ENCODE results near the gene CLCA1. TPM values are rescaled to one million over a fixed set of nuclear protein-coding genes. Genes with fewer than 3 reads are reported as not detected.
A peak's percentile ranks its signal among the peaks of the same experiment; 100 is the strongest.

The CLCA1 gene
- total RNA-seq, 3 donors from 2014 or later, result under 0.01 TPM; not detected in 2

- TF ChIP-seq CTCF (IDR thresholded peaks at IDR 0.05) (no peak), POLR2A (IDR thresholded peaks at IDR 0.05) (no peak), POLR2AphosphoS5 (IDR thresholded peaks at IDR 0.05) (no peak)
- Histone ChIP-seq H3K36me3 (no peaks in the 10 kb centered on the region), H3K4me1 (no peaks in the 10 kb centered on the region), H3K27me3 (no peaks in the 10 kb centered on the region), H3K27ac (no peak overlapping the region), H3K4me3 (no peak overlapping the region), H3K9me3 (no peaks in the 10 kb centered on the region)
- intact Hi-C loops (cut with DNase I; ENCODE audit: low total_unique reads), result no loop called here
- DNase-seq (ENCODE audit: low spot score in 2 of 2), result no peak
These were observed 2.1 kb downstream of the CLCA1 start for GRCh38 chr1:86470859-86471258.

GRCh38 chr1:86471291-86471690 lies 2.6 kb downstream of the CLCA1 start:
- no peaks in the 10 kb centered on the region for H3K4me1 ChIP-seq
- H3K9me3 ChIP-seq, result no peaks in the 10 kb centered on the region
- intact Hi-C loops (cut with DNase I; ENCODE audit: low total_unique reads), result no loop called here
- DNase-seq (ENCODE audit: low spot score in 2 of 2), result no peak
- H3K36me3 ChIP-seq, result no peaks in the 10 kb centered on the region
- no peak overlapping the region for H3K4me3 ChIP-seq
- H3K27ac ChIP-seq, result no peak overlapping the region
- no peak for TF ChIP-seq CTCF (IDR thresholded peaks at IDR 0.05)
- TF ChIP-seq POLR2A (IDR thresholded peaks at IDR 0.05), result no peak
- no peak for TF ChIP-seq POLR2AphosphoS5 (IDR thresholded peaks at IDR 0.05)
- H3K27me3 ChIP-seq, result no peaks in the 10 kb centered on the region

GRCh38 chr1:86472152-86472551 lies 3.4 kb downstream of the CLCA1 start:
- Histone ChIP-seq H3K27me3 (no peaks in the 10 kb centered on the region), H3K4me1 (no peaks in the 10 kb centered on the region)

GRCh38 chr1:86472767-86473166 lies 4.0 kb downstream of the CLCA1 start:
- DNase-seq (ENCODE audit: low spot score in 2 of 2), result no peak
- no peaks in the 10 kb centered on the region for H3K4me1 ChIP-seq
- H3K36me3 ChIP-seq, result no peaks in the 10 kb centered on the region
- H3K9me3 ChIP-seq, result no peaks in the 10 kb centered on the region
- intact Hi-C loops (cut with DNase I; ENCODE audit: low total_unique reads), result no loop called here
- TF ChIP-seq POLR2AphosphoS5 (IDR thresholded peaks at IDR 0.05) (no peak), POLR2A (IDR thresholded peaks at IDR 0.05) (no peak), CTCF (IDR thresholded peaks at IDR 0.05) (no peak)
- no peak overlapping the region for H3K4me3 ChIP-seq
- H3K27me3 ChIP-seq, result no peaks in the 10 kb centered on the region
- no peak overlapping the region for H3K27ac ChIP-seq

More at GRCh38 chr1:86472152-86472551, 3.4 kb downstream of the CLCA1 start:
- TF ChIP-seq POLR2AphosphoS5 (IDR thresholded peaks at IDR 0.05) (no peak), POLR2A (IDR thresholded peaks at IDR 0.05) (no peak), CTCF (IDR thresholded peaks at IDR 0.05) (no peak)
- H3K4me3 ChIP-seq, result no peak overlapping the region
- no peak for DNase-seq (ENCODE audit: low spot score in 2 of 2)
- no peak overlapping the region for H3K27ac ChIP-seq
- no peaks in the 10 kb centered on the region for H3K9me3 ChIP-seq
- H3K36me3 ChIP-seq, result no peaks in the 10 kb centered on the region
- intact Hi-C loops (cut with DNase I; ENCODE audit: low total_unique reads), result no loop called here

- Histone ChIP-seq H3K27me3 (no peaks in the 10 kb centered on the region), H3K27ac (peak overlapping the region in 1 of 2 donors; percentile 21), H3K9me3 (no peaks in the 10 kb centered on the region), H3K4me3 (no peak overlapping the region), H3K4me1 (no peaks in the 10 kb centered on the region), H3K36me3 (no peaks in the 10 kb centered on the region)
- TF ChIP-seq POLR2A (IDR thresholded peaks at IDR 0.05) (no peak), POLR2AphosphoS5 (IDR thresholded peaks at IDR 0.05) (no peak), CTCF (IDR thresholded peaks at IDR 0.05) (no peak)
- DNase-seq (ENCODE audit: low spot score in 2 of 2), result no peak
- intact Hi-C loops (cut with DNase I; ENCODE audit: low total_unique reads), result no loop called here
These were observed 8.5 kb downstream of the CLCA1 start for GRCh38 chr1:86477256-86477655.
